H1 (cell line): Measurements from ENCODE around the gene ZNF528. TPM values are rescaled to one million over a fixed set of nuclear protein-coding genes. Genes with fewer than 3 reads are reported as not detected.
A peak's percentile ranks its signal among the peaks of the same experiment; 100 is the strongest.

ENCODE experiments used
- CTCF ChIA-PET: fragments of 300-600 bp; sonication (Branson Sonifier 250); formaldehyde crosslinking; loops from one replicate; lab custom pipeline; 2021; ENCODE audit not compliant: partially characterized antibody; lab: Charles Lee
- POLR2A ChIA-PET: fragments of 300-600 bp; sonication (Branson Sonifier 250); formaldehyde crosslinking; loops from one replicate; lab custom pipeline; 2021; ENCODE audit warnings: inconsistent platforms; ENCODE audit not compliant: partially characterized antibody; lab: Charles Lee
- DNase-seq, 2 experiments: peaks; one replicate each; pipeline versions ENCODE4 v3.0.0 to v3.0.0-alpha.2; 2010 to 2022; ENCODE audit warnings: low spot score in 2 of 2, low read depth in 1 of 2, mixed read lengths in 1 of 2
- FAIRE-seq: peaks from 2 replicates; lab custom pipeline; 2011; peaks lifted over from hg19 to GRCh38; lab: Jason Lieb, UNC
- H2AFZ ChIP-seq: 2 replicates; pipeline ENCODE4 v1.8.1; 2012; ENCODE audit warnings: low read length, inconsistent platforms
- H2AK5ac ChIP-seq: 2 replicates; pipeline ENCODE4 v1.6.1; 2013; ENCODE audit warnings: low read depth, low read length
- H2BK120ac ChIP-seq: replicated peaks from 2 replicates; pipeline ENCODE3; 2013; ENCODE audit warnings: low read depth, low read length, inconsistent platforms
- H2BK12ac ChIP-seq: 2 replicates; pipeline ENCODE4 v1.6.1; 2013; ENCODE audit warnings: low read depth, low read length
- H2BK15ac ChIP-seq: 2 replicates; pipeline ENCODE4 v1.6.1; 2013; ENCODE audit warnings: low read length
- H2BK20ac ChIP-seq: 2 replicates; pipeline ENCODE4 v1.6.1; 2013; ENCODE audit warnings: low read length
- H2BK5ac ChIP-seq: 2 replicates; pipeline ENCODE4 v1.6.1; 2013; ENCODE audit warnings: low read depth, low read length
- H3K14ac ChIP-seq: 2 replicates; pipeline ENCODE4 v1.6.1; 2013; ENCODE audit warnings: inconsistent platforms; ENCODE audit not compliant: insufficient read length
- H3K18ac ChIP-seq: 2 replicates; pipeline ENCODE4 v1.6.1; 2013; ENCODE audit warnings: low read length; ENCODE audit errors: extremely low read depth
- H3K23ac ChIP-seq: 2 replicates; pipeline ENCODE4 v1.6.1; 2013; ENCODE audit warnings: inconsistent platforms; ENCODE audit not compliant: insufficient read length
- H3K23me2 ChIP-seq: 2 replicates; pipeline ENCODE4 v1.6.1; 2013; ENCODE audit warnings: low read depth, low read length
- H3K27ac ChIP-seq: 2 replicates; pipeline ENCODE4 v1.6.1; 2011; ENCODE audit warnings: low read depth, low read length, inconsistent platforms
- H3K27me3 ChIP-seq, 4 experiments: replicated peaks in 1 of 4; 1 replicate in 1 of 4; 2 replicates in 3 of 4; pipeline versions ENCODE4 v1.6.1 to v1.8.1; 2011 to 2013; ENCODE audit warnings: low read length in 3 of 4, mild to moderate bottlenecking in 3 of 4, inconsistent platforms in 2 of 4, mixed read lengths in 2 of 4, moderate library complexity in 1 of 4; ENCODE audit not compliant: control insufficient read depth in 3 of 4, insufficient read depth in 3 of 4; ENCODE audit errors: extremely low read depth in 1 of 4
- H3K36me3 ChIP-seq, 4 experiments: 2 replicates each; pipeline versions ENCODE4 v1.6.1 to v1.8.1; 2011 to 2013; ENCODE audit warnings: mild to moderate bottlenecking in 4 of 4, low read length in 3 of 4, moderate library complexity in 2 of 4, control low read depth in 1 of 4, inconsistent platforms in 1 of 4; ENCODE audit not compliant: insufficient read depth in 4 of 4, control insufficient read depth in 2 of 4
- H3K4ac ChIP-seq: replicated peaks from 2 replicates; pipeline ENCODE3; 2013; ENCODE audit warnings: low read length, low read depth, mixed read lengths, inconsistent platforms; ENCODE audit not compliant: insufficient read length
- H3K4me1 ChIP-seq, 4 experiments: replicated peaks in 1 of 4; 1 replicate in 1 of 4; 2 replicates in 3 of 4; pipeline versions ENCODE4 v1.6.1 to v1.8.1; 2011 to 2013; ENCODE audit warnings: low read length in 3 of 4, inconsistent platforms in 2 of 4, mixed read lengths in 1 of 4; ENCODE audit not compliant: insufficient read depth in 4 of 4, control insufficient read depth in 3 of 4
- H3K4me2 ChIP-seq, 2 experiments: 2 replicates each; pipeline versions ENCODE4 v1.6.1 to v1.8.1; 2011 to 2013; ENCODE audit warnings: low read depth in 2 of 2, low read length in 2 of 2, control low read depth in 1 of 2, inconsistent platforms in 1 of 2, mild to moderate bottlenecking in 1 of 2; ENCODE audit not compliant: insufficient read depth in 1 of 2
- H3K4me3 ChIP-seq, 4 experiments: fragments of 200-600, 300-600 bp in 1 of 4; sonication (generic), shearing (Covaris generic), sonication (Bioruptor Twin) in 1 of 4; 2 replicates each; pipeline versions ENCODE4 v1.5.1 to v1.8.1; 2011 to 2016; ENCODE audit warnings: low read length in 4 of 4, low read depth in 3 of 4, control low read depth in 2 of 4, inconsistent platforms in 2 of 4, mild to moderate bottlenecking in 2 of 4, mixed read lengths in 1 of 4, moderate library complexity in 1 of 4; ENCODE audit not compliant: insufficient read depth in 2 of 4; ENCODE audit errors: extremely low read depth in 1 of 4
- H3K56ac ChIP-seq: replicated peaks from 2 replicates; pipeline ENCODE3; 2013; ENCODE audit warnings: low read depth, mild to moderate bottlenecking, mixed read lengths, low read length, inconsistent platforms; ENCODE audit not compliant: insufficient read length
- H3K79me1 ChIP-seq: 2 replicates; pipeline ENCODE4 v1.6.1; 2013; ENCODE audit warnings: low read depth, low read length, control low read depth
- H3K79me2 ChIP-seq, 2 experiments: 2 replicates each; pipeline versions ENCODE4 v1.6.1 to v1.8.1; 2012 to 2013; ENCODE audit warnings: low read length in 2 of 2, mild to moderate bottlenecking in 2 of 2, inconsistent platforms in 1 of 2; ENCODE audit not compliant: insufficient read depth in 2 of 2, control insufficient read depth in 1 of 2
- H3K9ac ChIP-seq, 4 experiments: replicated peaks in 1 of 4; 1 replicate in 1 of 4; 2 replicates in 3 of 4; pipeline versions ENCODE4 v1.6.1 to v1.8.1; 2011 to 2013; ENCODE audit warnings: low read depth in 3 of 4, low read length in 3 of 4, control low read depth in 2 of 4, mild to moderate bottlenecking in 2 of 4, moderate library complexity in 2 of 4, inconsistent platforms in 1 of 4; ENCODE audit errors: extremely low read depth in 1 of 4
- H3K9me3 ChIP-seq, 2 experiments: 2 replicates each; pipeline versions ENCODE4 v1.6.1 to v1.8.1; 2012 to 2013; ENCODE audit warnings: mild to moderate bottlenecking in 2 of 2, moderate library complexity in 2 of 2, control low read depth in 1 of 2, inconsistent platforms in 1 of 2, low read depth in 1 of 2, low read length in 1 of 2, mixed read lengths in 1 of 2; ENCODE audit not compliant: insufficient read depth in 2 of 2
- H4K20me1 ChIP-seq, 2 experiments: replicated peaks in 1 of 2; 2 replicates each; pipeline versions ENCODE3 to v1.8.1; 2011 to 2013; ENCODE audit warnings: inconsistent platforms in 2 of 2, low read length in 2 of 2, mild to moderate bottlenecking in 1 of 2; ENCODE audit not compliant: insufficient read depth in 2 of 2, control insufficient read depth in 1 of 2
- H4K5ac ChIP-seq: 2 replicates; pipeline ENCODE4 v1.6.1; 2013; ENCODE audit warnings: low read length, low read depth, mixed read lengths, inconsistent platforms; ENCODE audit not compliant: insufficient read length
- H4K8ac ChIP-seq: 2 replicates; pipeline ENCODE4 v1.8.0; 2013; ENCODE audit warnings: mild to moderate bottlenecking, moderate library complexity, low read length, inconsistent platforms; ENCODE audit not compliant: insufficient read depth; ENCODE audit errors: extremely low read depth
- H4K91ac ChIP-seq: replicated peaks from 2 replicates; pipeline ENCODE3; 2013; ENCODE audit warnings: low read length, mixed read lengths, inconsistent platforms; ENCODE audit not compliant: insufficient read length
- ZNF274 ChIP-seq: IDR thresholded peaks from 2 replicates; pipeline ENCODE4 v1.7.0; 2012; ENCODE audit warnings: low read length, borderline replicate concordance; ENCODE audit errors: extremely low read depth
- whole genome bisulfite sequencing, 2 experiments: shearing (Covaris generic) in 1 of 2; methylation state at CpG; one replicate each; pipeline versions ENCODE4 v1.1.6 to v1.1.7; 2013 to 2015; ENCODE audit warnings: low lambda C conversion rate in 2 of 2, mixed read lengths in 2 of 2, inconsistent platforms in 1 of 2, low coverage in 1 of 2, missing lambda C conversion rate in 1 of 2; ENCODE audit not compliant: insufficient replicate concordance in 2 of 2, insufficient coverage in 1 of 2, insufficient read length in 1 of 2; ENCODE audit errors: extremely low coverage in 1 of 2, missing lambda C conversion rate in 1 of 2; 5-methylcytosine and 5-hydroxymethylcytosine counted together
- polyA plus RNA-seq, 7 experiments: library from polyadenylated mRNA; depleted of rRNA in 3 of 7; stranded (reverse) in 5 of 7; unstranded in 2 of 7; fragments of >200 nt in 5 of 7; fragments of 200-250 nt in 2 of 7; gene quantifications; 1 replicate in 5 of 7; 2 replicates in 1 of 7; 4 replicates in 1 of 7; pipeline versions ENCODE4 v1.2.1 to v1.2.3, GENCODE V29; 2011 to 2013; ENCODE audit warnings: missing spikeins in 2 of 7, mixed read lengths in 2 of 7
- total RNA-seq: library from RNA; stranded (reverse); fragmentation: NEBNext Ultra II Directional; extraction: Animal tissue kit (Norgen Biotek cat#: 25700); gene quantifications from 2 replicates; pipeline ENCODE4 v1.2.1, GENCODE V29; 2021
- TF ChIP-seq, protein P1 (sequence below): IDR thresholded peaks from 2 replicates; pipeline ENCODE4 v1.6.1; 2011; ENCODE audit warnings: low read depth, mild to moderate bottlenecking, low read length; ENCODE audit not compliant: insufficient read depth

ZNF528 gene
- total and polyA plus RNA-seq, 2 of the 8 experiments (the other 6 are each of a cell fraction or from before 2014, with no cell fraction given): 0.58 to 4.2 TPM

- no peak overlapping the region for H2BK120ac ChIP-seq
- no peak overlapping the region for H3K18ac ChIP-seq
- no peaks in the 10 kb centered on the region for H4K20me1 ChIP-seq
- H4K91ac ChIP-seq: no peak overlapping the region
- no peak overlapping the region for H3K4ac ChIP-seq
- H3K14ac ChIP-seq: no peak overlapping the region
- no peaks in the 10 kb centered on the region for H3K79me1 ChIP-seq
- POLR2A ChIA-PET: no interaction called here
- no peak overlapping the region for H3K9ac ChIP-seq
- peaks cover 63 to 79% of the 10 kb centered on the region in 2 experiments for H3K9me3 ChIP-seq
- no peak overlapping the region for H2BK5ac ChIP-seq
- no peak overlapping the region for H3K27ac ChIP-seq
- DNase-seq: no peak
- CTCF ChIA-PET: interaction anchor here (0.9 kb wide), 1 partner anchor 12 kb away, joined by 3 read pairs; no protein-coding TSS in a partner anchor
- TF ChIP-seq, protein P1, sequence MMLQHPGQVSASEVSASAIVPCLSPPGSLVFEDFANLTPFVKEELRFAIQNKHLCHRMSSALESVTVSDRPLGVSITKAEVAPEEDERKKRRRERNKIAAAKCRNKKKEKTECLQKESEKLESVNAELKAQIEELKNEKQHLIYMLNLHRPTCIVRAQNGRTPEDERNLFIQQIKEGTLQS: no peak
- TF ChIP-seq ZNF274: peak; percentile 51; the same call in 1 of the 2 replicates
- no peak overlapping the region for H3K23ac ChIP-seq
- H3K23me2 ChIP-seq: no peaks in the 10 kb centered on the region
- no peak overlapping the region for H4K8ac ChIP-seq
- H2BK12ac ChIP-seq: no peak overlapping the region
- H2BK20ac ChIP-seq: no peak overlapping the region
- no peak overlapping the region for H3K4me2 ChIP-seq
- no peak overlapping the region for H2BK15ac ChIP-seq
- H3K27me3 ChIP-seq: no peaks in the 10 kb centered on the region
- WGBS, 2 experiments: 92% methylated on average over 5 of the region's 5 CpGs; no CpG with 5 or more reads in 1 of the 2 experiments
- no peaks in the 10 kb centered on the region for H3K4me1 ChIP-seq
- no peak for FAIRE-seq
- peaks cover 0 to 17% (median 0%) of the 10 kb centered on the region in 4 experiments; a peak in 5 of 8 replicates for H3K36me3 ChIP-seq
- no peak overlapping the region for H3K4me3 ChIP-seq
- H3K79me2 ChIP-seq: no peaks in the 10 kb centered on the region
- H3K56ac ChIP-seq: no peak overlapping the region
- H2AFZ ChIP-seq: no peak overlapping the region
- H2AK5ac ChIP-seq: no peak overlapping the region
- H4K5ac ChIP-seq: no peak overlapping the region
Observed at GRCh38 chr19:52415711-52416110, 18.1 kb downstream of the ZNF528 start.
